ENCODE data around the gene SLC25A47. TPM values are rescaled to one million over a fixed set of nuclear protein-coding genes. Genes with fewer than 3 reads are reported as not detected.
A peak's percentile ranks its signal among the peaks of the same experiment; 100 is the strongest.

SLC25A47 gene
- total RNA-seq, 1 experiment from 2014 or later, result not detected

DNA sequence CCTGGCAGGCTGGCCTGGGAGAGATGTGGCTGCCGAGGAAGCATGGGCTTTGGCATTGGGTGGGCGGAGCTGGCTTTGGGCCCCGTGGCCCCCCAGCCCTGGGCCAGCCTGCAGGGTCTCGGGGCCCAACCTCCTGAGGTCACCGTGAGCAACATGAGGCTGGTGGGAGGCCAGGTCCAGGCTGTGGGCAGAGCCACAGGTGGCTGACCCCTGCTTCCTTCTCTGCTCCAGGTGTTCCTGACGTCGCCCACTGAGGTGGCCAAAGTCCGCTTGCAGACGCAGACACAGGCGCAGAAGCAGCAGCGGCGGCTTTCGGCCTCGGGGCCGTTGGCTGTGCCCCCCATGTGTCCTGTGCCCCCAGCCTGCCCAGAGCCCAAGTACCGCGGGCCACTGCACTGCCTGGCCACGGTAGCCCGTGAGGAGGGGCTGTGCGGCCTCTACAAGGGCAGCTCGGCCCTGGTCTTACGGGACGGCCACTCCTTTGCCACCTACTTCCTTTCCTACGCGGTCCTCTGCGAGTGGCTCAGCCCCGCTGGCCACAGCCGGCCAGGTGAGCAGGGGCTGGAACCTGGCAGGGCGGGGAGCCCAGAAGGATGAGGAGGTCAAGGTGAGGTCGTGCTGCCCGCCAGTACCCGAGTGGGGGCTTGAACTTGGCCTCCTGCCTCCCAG lies 5.5 kb downstream of the SLC25A47 start:
- no peak overlapping the region for H3K4me3 Mint-ChIP-seq

DNA sequence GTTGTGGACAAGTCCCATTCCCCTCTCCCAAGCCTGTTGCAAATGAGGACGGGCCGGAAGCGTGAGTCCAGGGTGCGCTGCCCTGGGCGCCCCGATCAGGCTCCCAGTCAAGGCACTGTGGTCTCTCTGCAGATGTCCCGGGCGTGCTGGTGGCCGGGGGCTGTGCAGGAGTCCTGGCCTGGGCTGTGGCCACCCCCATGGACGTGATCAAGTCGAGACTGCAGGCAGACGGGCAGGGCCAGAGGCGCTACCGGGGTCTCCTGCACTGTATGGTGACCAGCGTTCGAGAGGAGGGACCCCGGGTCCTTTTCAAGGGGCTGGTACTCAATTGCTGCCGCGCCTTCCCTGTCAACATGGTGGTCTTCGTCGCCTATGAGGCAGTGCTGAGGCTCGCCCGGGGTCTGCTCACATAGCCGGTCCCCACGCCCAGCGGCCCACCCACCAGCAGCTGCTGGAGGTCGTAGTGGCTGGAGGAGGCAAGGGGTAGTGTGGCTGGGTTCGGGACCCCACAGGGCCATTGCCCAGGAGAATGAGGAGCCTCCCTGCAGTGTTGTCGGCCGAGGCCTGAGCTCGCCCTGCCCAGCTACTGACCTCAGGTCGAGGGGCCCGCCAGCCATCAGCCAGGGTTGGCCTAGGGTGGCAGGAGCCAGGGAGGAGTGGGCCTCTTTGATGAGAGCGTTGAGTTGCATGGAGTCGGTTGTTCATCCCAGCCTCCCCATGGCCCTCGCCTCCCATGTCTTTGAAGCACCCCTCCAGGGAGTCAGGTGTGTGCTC lies 6.3 kb downstream of the SLC25A47 start:
- no peak overlapping the region for H3K27ac Mint-ChIP-seq
- no peak for ATAC-seq
- H3K4me1 Mint-ChIP-seq, result no peaks in the 10 kb centered on the region
- TF ChIP-seq, protein P1, sequence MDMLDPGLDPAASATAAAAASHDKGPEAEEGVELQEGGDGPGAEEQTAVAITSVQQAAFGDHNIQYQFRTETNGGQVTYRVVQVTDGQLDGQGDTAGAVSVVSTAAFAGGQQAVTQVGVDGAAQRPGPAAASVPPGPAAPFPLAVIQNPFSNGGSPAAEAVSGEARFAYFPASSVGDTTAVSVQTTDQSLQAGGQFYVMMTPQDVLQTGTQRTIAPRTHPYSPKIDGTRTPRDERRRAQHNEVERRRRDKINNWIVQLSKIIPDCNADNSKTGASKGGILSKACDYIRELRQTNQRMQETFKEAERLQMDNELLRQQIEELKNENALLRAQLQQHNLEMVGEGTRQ (CRISPR knock-in tag; IDR thresholded peaks at IDR 0.05), result no peak
- no peak for TF ChIP-seq SMAD3 (CRISPR knock-in tag; IDR thresholded peaks at IDR 0.05; ENCODE audit: borderline replicate concordance)
- no peak for TF ChIP-seq SP1 (CRISPR knock-in tag; conservative IDR thresholded peaks at IDR 0.05)
- no peak for TF ChIP-seq GRHL2 (CRISPR knock-in tag; IDR thresholded peaks at IDR 0.05; ENCODE audit: insufficient replicate concordance, severe bottlenecking)
- TF ChIP-seq SOX15 (CRISPR knock-in tag; IDR thresholded peaks at IDR 0.05), result no peak
- TF ChIP-seq TEAD4 (CRISPR knock-in tag; IDR thresholded peaks at IDR 0.05), result no peak
- TF ChIP-seq RORB (CRISPR knock-in tag; IDR thresholded peaks at IDR 0.05), result no peak
- no peak for TF ChIP-seq ZBTB43 (CRISPR knock-in tag; IDR thresholded peaks at IDR 0.05)
- no peak for TF ChIP-seq E2F5 (CRISPR knock-in tag; IDR thresholded peaks at IDR 0.05)
- no peak for TF ChIP-seq ZNF512 (CRISPR knock-in tag; IDR thresholded peaks at IDR 0.05; ENCODE audit: borderline replicate concordance)
- TF ChIP-seq FOXP1 (CRISPR knock-in tag; IDR thresholded peaks at IDR 0.05; ENCODE audit: borderline replicate concordance), result no peak
- no peak for TF ChIP-seq FOXP4 (CRISPR knock-in tag; IDR thresholded peaks at IDR 0.05)
- no peak for TF ChIP-seq IRF2 (CRISPR knock-in tag; IDR thresholded peaks at IDR 0.05; ENCODE audit: borderline replicate concordance, low read depth)
- no peak for TF ChIP-seq TP53 (CRISPR knock-in tag; IDR thresholded peaks at IDR 0.05)
- TF ChIP-seq NR2C2 (CRISPR knock-in tag; IDR thresholded peaks at IDR 0.05), result no peak
- TF ChIP-seq CBFB (CRISPR knock-in tag; IDR thresholded peaks at IDR 0.05; ENCODE audit: low read depth), result no peak
- no peak for TF ChIP-seq JAZF1 (CRISPR knock-in tag; IDR thresholded peaks at IDR 0.05)
- no peak overlapping the region for H3K4me3 Mint-ChIP-seq
- POLR2A ChIA-PET, result no interaction called here
- no peaks in the 10 kb centered on the region for H3K9me3 Mint-ChIP-seq
- peaks cover under 1% of the 10 kb centered on the region; the same call in 1 of the 2 replicates for H3K36me3 Mint-ChIP-seq
- CTCF ChIA-PET, result interaction anchor here (1.2 kb wide), 1 partner anchor 24 kb away, joined by 5 read pairs; no protein-coding TSS in a partner anchor
- H3K27me3 Mint-ChIP-seq (ENCODE audit: low read depth), result no peaks in the 10 kb centered on the region
- DNase-seq (ENCODE audit: low spot score), result no peak

More for the DNA sequence above, 5.5 kb downstream of the SLC25A47 start:
- Mint-ChIP-seq H3K9me3 (no peaks in the 10 kb centered on the region), H3K36me3 (no peaks in the 10 kb centered on the region), H3K27ac (no peak overlapping the region; the same call in 1 of the 2 replicates), H3K4me1 (no peaks in the 10 kb centered on the region), H3K27me3 (ENCODE audit: low read depth) (no peaks in the 10 kb centered on the region)
- TF ChIP-seq GABPB1 (CRISPR knock-in tag; IDR thresholded peaks at IDR 0.05) (peak; percentile 23; the same call in 1 of the 2 replicates), ZNF263 (CRISPR knock-in tag; IDR thresholded peaks at IDR 0.05; ENCODE audit: low read depth) (no peak)
- POLR2A ChIA-PET, result no interaction called here
- DNase-seq (ENCODE audit: low spot score) (no peak), ATAC-seq (no peak)
- CTCF ChIA-PET, result no interaction called here
